Activated CD4-positive, alpha-beta memory T cell treated with anti-CD3 and anti-CD28 coated beads, Interleukin-2, amount 10 ng/mL, durations not matched to agents 7 days and 5 days (primary cell): ENCODE data around the gene INTS13. TPM values are rescaled to one million over a fixed set of nuclear protein-coding genes. Genes with fewer than 3 reads are reported as not detected.
"Not testable (repeated sequence)": the region's sequence is repeated elsewhere in the genome, so short reads cannot be mapped to it uniquely, and the experiment has no call there.

ENCODE experiments used
- CTCF ChIA-PET: fragments of 350-600 bp; sonication (Branson Sonifier 250); formaldehyde crosslinking; loops from one replicate; lab custom pipeline; 2021; ENCODE audit warnings: antibody characterized with exemption, inconsistent platforms; lab: Charles Lee
- POLR2A ChIA-PET: fragments of 350-600 bp; sonication (Branson Sonifier 250); formaldehyde crosslinking; loops from one replicate; lab custom pipeline; 2021; ENCODE audit warnings: antibody characterized with exemption; lab: Charles Lee
- DNase-seq: peaks from one replicate; pipeline ENCODE4 v3.0.0-alpha.2; 2020
- H3K27ac Mint-ChIP-seq: one replicate; pipeline ENCODE4 v1.8.0; 2021; ENCODE audit warnings: mild to moderate bottlenecking, mixed read lengths
- H3K27me3 Mint-ChIP-seq: one replicate; pipeline ENCODE4 v1.8.0; 2021; ENCODE audit warnings: mixed read lengths
- H3K36me3 Mint-ChIP-seq: one replicate; pipeline ENCODE4 v1.8.0; 2021; ENCODE audit warnings: low read depth, mixed read lengths
- H3K4me1 Mint-ChIP-seq: one replicate; pipeline ENCODE4 v1.8.0; 2021; ENCODE audit warnings: mixed read lengths
- H3K4me3 Mint-ChIP-seq: one replicate; pipeline ENCODE4 v1.8.0; 2021; ENCODE audit warnings: mild to moderate bottlenecking, mixed read lengths
- H3K9me3 Mint-ChIP-seq: one replicate; pipeline ENCODE4 v1.8.0; 2021; ENCODE audit warnings: mixed read lengths
- total RNA-seq, 2 experiments: library from RNA; stranded (reverse); gene quantifications; one replicate each; pipeline ENCODE4 v1.2.3, GENCODE V29; 2021

The INTS13 gene
- total RNA-seq, 2 experiments from 2014 or later: 44.8 to 45.8 TPM

DNA sequence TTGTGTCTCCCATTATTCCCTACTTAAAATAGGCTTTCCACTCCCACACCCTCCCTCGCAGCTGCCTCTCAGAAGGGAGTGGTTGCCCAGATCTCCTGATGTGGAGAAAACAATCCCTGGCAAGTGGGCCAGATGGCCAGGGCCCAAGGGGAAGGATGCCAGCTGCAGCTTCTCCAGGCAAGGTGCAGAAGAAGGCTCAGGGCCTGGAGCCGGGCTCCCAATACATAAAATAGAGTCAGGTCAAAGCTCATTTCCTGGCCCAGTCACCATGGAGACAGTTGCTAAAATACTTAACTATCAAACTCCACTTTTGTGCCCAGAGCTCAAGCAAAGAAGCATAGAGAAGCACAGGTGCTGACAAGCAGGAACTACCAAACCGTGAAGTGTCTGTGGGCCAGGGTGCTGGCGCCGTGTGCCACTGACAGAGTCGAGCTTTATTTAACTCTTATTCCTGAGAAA, 59.1 kb downstream of the INTS13 start:
- CTCF ChIA-PET: interaction anchor here (0.9 to 1.9 kb wide), 4 partner anchors 12 to 46 kb away, joined by 3 to 5 read pairs (median 3); partner anchors contain the start of gene ITPR2
- H3K9me3 Mint-ChIP-seq: no peaks in the 10 kb centered on the region
- H3K36me3 Mint-ChIP-seq: no peaks in the 10 kb centered on the region
- POLR2A ChIA-PET: interaction anchor here (0.7 kb wide), 1 partner anchor 49 kb away, joined by 3 read pairs; no protein-coding TSS in a partner anchor
- no peak overlapping the region for H3K4me3 Mint-ChIP-seq
- peaks cover 8% of the 10 kb centered on the region for H3K27me3 Mint-ChIP-seq
- no peak for DNase-seq
- no peak overlapping the region for H3K27ac Mint-ChIP-seq
- peaks cover 2% of the 10 kb centered on the region for H3K4me1 Mint-ChIP-seq

DNA sequence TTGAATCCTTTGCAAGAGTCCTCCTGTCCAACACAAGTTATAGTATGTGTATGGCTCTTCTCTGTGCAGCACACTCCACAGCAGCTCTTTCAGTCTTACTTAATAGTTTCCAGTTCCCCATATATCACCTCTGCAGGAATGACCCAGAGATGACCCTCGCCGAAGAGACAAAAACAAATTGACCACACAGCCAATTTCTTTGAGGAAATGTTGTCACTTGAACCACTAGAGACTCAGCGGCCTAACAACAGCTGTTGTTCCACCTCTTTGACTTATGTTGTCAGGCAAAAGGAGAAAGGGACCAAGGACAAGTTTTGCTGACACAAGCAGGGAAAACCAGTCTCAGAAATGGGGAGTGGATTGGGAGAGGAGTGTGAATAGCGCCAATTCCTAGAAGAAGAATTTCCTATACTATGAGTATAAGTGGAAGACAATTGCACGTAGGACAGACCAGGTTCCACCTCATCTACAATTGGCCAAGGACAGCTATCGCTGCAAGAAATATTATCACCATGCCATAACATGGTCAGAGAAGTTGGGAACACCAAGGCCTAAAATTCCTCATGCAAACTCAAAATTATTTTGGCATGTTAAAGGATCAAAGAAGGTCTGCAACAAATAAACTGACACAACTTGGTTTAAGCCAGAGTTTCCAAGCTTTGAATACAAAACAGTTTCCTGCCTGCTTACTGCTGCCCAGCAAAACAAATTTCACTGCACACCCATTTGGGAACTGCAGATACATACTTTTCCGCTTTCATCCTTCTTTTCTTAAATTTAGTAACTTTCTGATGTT, 63.1 kb downstream of the INTS13 start:
- no peaks in the 10 kb centered on the region for H3K9me3 Mint-ChIP-seq
- H3K27me3 Mint-ChIP-seq: peaks cover 10% of the 10 kb centered on the region
- POLR2A ChIA-PET: interaction anchor here (1.3 kb wide), 1 partner anchor 10 kb away, joined by 3 read pairs; no protein-coding TSS in a partner anchor
- H3K27ac Mint-ChIP-seq: no peak overlapping the region
- CTCF ChIA-PET: interaction anchor here (1.3 to 3.8 kb wide), 2 partner anchors 11 to 13 kb away, joined by 3 to 17 read pairs; no protein-coding TSS in a partner anchor
- H3K36me3 Mint-ChIP-seq: no peaks in the 10 kb centered on the region
- no peak for DNase-seq
- H3K4me1 Mint-ChIP-seq: peaks cover 7% of the 10 kb centered on the region
- no peak overlapping the region for H3K4me3 Mint-ChIP-seq

- POLR2A ChIA-PET: no interaction called here
- Mint-ChIP-seq H3K4me1 (peaks cover 10% of the 10 kb centered on the region), H3K27ac (no peak overlapping the region), H3K27me3 (peaks cover 10% of the 10 kb centered on the region), H3K4me3 (no peak overlapping the region), H3K9me3 (no peaks in the 10 kb centered on the region), H3K36me3 (no peaks in the 10 kb centered on the region)
- CTCF ChIA-PET: no interaction called here
- no peak for DNase-seq
Measured at GRCh38 chr12:26872625-26873024, 65.2 kb downstream of the INTS13 start.

DNA sequence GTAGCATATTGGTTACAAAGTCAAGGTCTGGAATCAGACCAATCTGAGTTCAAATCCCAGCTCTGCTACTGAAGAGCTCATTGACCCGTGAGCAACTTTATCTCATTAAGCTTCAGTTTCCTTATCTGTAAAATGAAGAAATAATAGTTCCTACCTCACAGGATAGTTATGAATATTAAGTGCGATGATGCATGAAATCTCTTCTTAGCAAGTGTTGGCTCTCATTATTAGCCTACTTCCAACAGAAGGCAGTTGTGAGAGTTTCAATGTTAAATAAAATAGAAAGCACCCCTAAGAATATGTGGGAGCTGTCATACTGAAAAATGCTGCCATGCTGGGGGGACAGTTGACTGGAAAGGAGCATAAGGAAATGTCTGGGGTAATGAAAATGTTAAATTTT, 65.8 kb downstream of the INTS13 start:
- POLR2A ChIA-PET: no interaction called here
- Mint-ChIP-seq H3K9me3 (no peaks in the 10 kb centered on the region), H3K27me3 (peaks cover 10% of the 10 kb centered on the region), H3K4me1 (peaks cover 16% of the 10 kb centered on the region), H3K4me3 (no peak overlapping the region), H3K36me3 (no peaks in the 10 kb centered on the region), H3K27ac (no peak overlapping the region)
- no peak for DNase-seq
- CTCF ChIA-PET: interaction anchor here (2.3 kb wide), 1 partner anchor 13 kb away, joined by 22 read pairs; no protein-coding TSS in a partner anchor

GRCh38 chr12:26870491-26871419, 67.0 kb downstream of the INTS13 start:
- CTCF ChIA-PET: interaction anchor here (2.3 kb wide), 1 partner anchor 15 kb away, joined by 22 read pairs; no protein-coding TSS in a partner anchor

GRCh38 chr12:26869908-26870459, 67.8 kb downstream of the INTS13 start:
- Mint-ChIP-seq H3K4me1 (peaks cover 21% of the 10 kb centered on the region), H3K27me3 (peaks cover 10% of the 10 kb centered on the region), H3K4me3 (no peak overlapping the region), H3K27ac (no peak overlapping the region), H3K9me3 (no peaks in the 10 kb centered on the region), H3K36me3 (no peaks in the 10 kb centered on the region)
- no peak for DNase-seq
- ChIA-PET CTCF (interaction anchor here (1.9 to 2.3 kb wide), 2 partner anchors 15 kb away, joined by 7 to 22 read pairs; no protein-coding TSS in a partner anchor), POLR2A (interaction anchor here (1.0 kb wide), 1 partner anchor 144 kb away, joined by 3 read pairs; the partner anchor contains the start of gene TM7SF3)

More at GRCh38 chr12:26870491-26871419, 67.0 kb downstream of the INTS13 start:
- Mint-ChIP-seq H3K36me3 (no peaks in the 10 kb centered on the region), H3K9me3 (no peaks in the 10 kb centered on the region), H3K4me3 (no peak overlapping the region), H3K27me3 (peaks cover 10% of the 10 kb centered on the region), H3K27ac (no peak overlapping the region), H3K4me1 (peaks cover 20% of the 10 kb centered on the region)
- DNase-seq: no peak
- POLR2A ChIA-PET: no interaction called here

- CTCF ChIA-PET: interaction anchor here (1.0 to 1.9 kb wide), 3 partner anchors 8 to 36 kb away, joined by 3 to 7 read pairs (median 3); partner anchors contain the start of gene ITPR2
- no peak overlapping the region for H3K27ac Mint-ChIP-seq
Measured at GRCh38 chr12:26869104-26869494, 68.7 kb downstream of the INTS13 start.

DNA sequence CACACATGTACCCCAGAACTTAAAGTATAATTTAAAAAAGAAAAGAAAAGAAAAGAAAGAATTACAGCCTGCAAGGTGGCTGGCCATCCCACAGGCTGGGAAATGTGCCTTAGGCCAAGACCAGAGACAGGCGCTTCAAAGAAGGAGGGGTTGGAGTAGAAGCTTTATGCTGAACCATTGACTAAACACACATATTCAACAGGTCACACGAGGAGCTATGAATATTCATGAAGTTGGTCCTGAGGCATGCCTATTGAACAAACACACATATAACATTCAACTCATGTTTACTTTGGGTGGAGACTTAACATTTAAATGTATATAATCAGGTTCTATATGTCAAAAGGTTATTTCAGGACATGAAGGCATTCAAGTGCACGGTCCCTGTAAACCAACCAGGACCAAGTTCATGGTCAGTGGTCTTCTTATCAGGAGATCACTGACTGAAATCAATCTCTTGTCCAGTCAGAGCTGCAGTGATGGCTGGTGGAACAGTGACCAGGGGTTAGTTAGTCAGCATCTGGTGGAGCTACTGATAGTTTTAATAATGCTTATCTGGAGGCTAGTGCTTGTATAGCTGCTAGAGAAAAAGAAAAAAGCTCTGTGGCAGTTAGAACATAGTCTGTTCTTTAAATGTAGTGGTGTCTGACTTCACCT, 69.2 kb downstream of the INTS13 start:
- CTCF ChIA-PET: interaction anchor here (1.0 to 1.9 kb wide), 3 partner anchors 9 to 36 kb away, joined by 3 to 7 read pairs (median 3); partner anchors contain the start of gene ITPR2
- Mint-ChIP-seq H3K4me1 (peaks cover 21% of the 10 kb centered on the region), H3K27me3 (peaks cover 10% of the 10 kb centered on the region), H3K4me3 (no peak overlapping the region), H3K9me3 (no peaks in the 10 kb centered on the region), H3K27ac (no peak overlapping the region), H3K36me3 (no peaks in the 10 kb centered on the region)
- DNase-seq: no peak
- POLR2A ChIA-PET: no interaction called here

More at GRCh38 chr12:26869104-26869494, 68.7 kb downstream of the INTS13 start:
- no peak overlapping the region for H3K4me3 Mint-ChIP-seq
- DNase-seq: no peak
- H3K36me3 Mint-ChIP-seq: no peaks in the 10 kb centered on the region
- POLR2A ChIA-PET: interaction anchor here (1.0 kb wide), 1 partner anchor 145 kb away, joined by 3 read pairs; the partner anchor contains the start of gene TM7SF3
- peaks cover 21% of the 10 kb centered on the region for H3K4me1 Mint-ChIP-seq
- no peaks in the 10 kb centered on the region for H3K9me3 Mint-ChIP-seq
- peaks cover 10% of the 10 kb centered on the region for H3K27me3 Mint-ChIP-seq

DNA sequence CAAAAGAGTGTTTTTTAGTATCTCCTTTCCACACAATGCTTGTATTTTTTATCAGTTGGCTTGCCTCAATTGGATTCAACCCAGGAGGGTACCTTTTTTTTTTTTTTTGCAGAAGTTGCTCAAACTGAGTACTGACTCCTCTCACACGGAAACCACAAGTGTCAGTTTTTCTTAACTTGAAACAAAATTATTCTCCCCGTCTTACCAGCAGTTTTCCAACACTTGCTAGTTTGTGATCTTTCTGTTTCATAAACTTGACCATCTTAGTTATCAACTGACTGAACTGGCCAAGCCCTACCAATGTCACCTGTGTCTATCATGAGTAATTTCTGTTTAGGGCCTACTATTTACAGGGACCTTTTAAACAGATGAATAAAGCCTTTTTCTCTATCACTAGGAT, 70.7 kb downstream of the INTS13 start:
- no peaks in the 10 kb centered on the region for H3K36me3 Mint-ChIP-seq
- no peak for DNase-seq
- CTCF ChIA-PET: interaction anchor here (0.7 to 1.6 kb wide), 4 partner anchors 9 to 142 kb away, joined by 4 to 7 read pairs (median 4); no protein-coding TSS in a partner anchor
- no peaks in the 10 kb centered on the region for H3K9me3 Mint-ChIP-seq
- H3K4me1 Mint-ChIP-seq: peaks cover 21% of the 10 kb centered on the region
- POLR2A ChIA-PET: no interaction called here
- peak overlapping the region; percentile 27 for H3K27ac Mint-ChIP-seq
- peaks cover 5% of the 10 kb centered on the region for H3K27me3 Mint-ChIP-seq
- no peak overlapping the region for H3K4me3 Mint-ChIP-seq

DNA sequence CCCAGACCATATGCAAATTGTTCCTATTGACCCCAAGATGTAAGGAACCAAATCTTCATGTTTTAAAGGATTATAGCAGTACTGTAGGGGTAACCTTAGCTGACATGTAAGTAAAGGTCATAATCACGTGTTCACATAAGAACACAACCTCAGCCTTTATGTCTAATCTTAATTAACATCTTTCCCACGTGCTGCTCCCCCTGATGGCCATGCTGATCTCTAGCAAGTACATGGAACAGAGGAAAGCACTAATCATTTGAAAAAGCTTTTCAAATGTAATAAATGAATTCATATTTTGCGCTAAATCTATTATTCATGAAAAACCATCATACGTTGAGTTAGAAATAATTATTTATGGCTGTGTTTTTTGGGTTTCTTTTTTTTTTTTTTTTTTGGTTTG, 74.3 kb downstream of the INTS13 start:
- Mint-ChIP-seq H3K4me3 (no peak overlapping the region), H3K9me3 (no peaks in the 10 kb centered on the region), H3K27me3 (peaks cover 11% of the 10 kb centered on the region), H3K4me1 (peaks cover 14% of the 10 kb centered on the region), H3K36me3 (no peaks in the 10 kb centered on the region), H3K27ac (no peak overlapping the region)
- no peak for DNase-seq
- CTCF ChIA-PET: interaction anchor here (0.8 to 1.9 kb wide), 5 partner anchors 13 to 150 kb away, joined by 3 to 9 read pairs (median 4); partner anchors contain the start of gene TM7SF3
- POLR2A ChIA-PET: no interaction called here

GRCh38 chr12:26862787-26863186, 75.0 kb downstream of the INTS13 start:
- Mint-ChIP-seq H3K4me1 (peaks cover 13% of the 10 kb centered on the region), H3K27me3 (peaks cover 15% of the 10 kb centered on the region)
- H3K4me3 Mint-ChIP-seq, H3K9me3 Mint-ChIP-seq, H3K36me3 Mint-ChIP-seq, H3K27ac Mint-ChIP-seq, DNase-seq, POLR2A ChIA-PET: not testable (repeated sequence)
- CTCF ChIA-PET: interaction anchor here (0.6 to 1.4 kb wide), 3 partner anchors 17 to 150 kb away, joined by 3 to 9 read pairs (median 8); partner anchors contain the start of gene TM7SF3
